AG04450 (cell line): ENCODE data around the gene CCNB3. TPM values are rescaled to one million over a fixed set of nuclear protein-coding genes. Genes with fewer than 3 reads are reported as not detected.

Source experiments
- CTCF ChIA-PET: fragments of 300-600, 350-600 bp; formaldehyde crosslinking; extraction: SDS; loops from one replicate; lab custom pipeline; 2022; ENCODE audit warnings: antibody characterized with exemption, inconsistent platforms; lab: Charles Lee
- POLR2A ChIA-PET: fragments of 350-600 bp; formaldehyde crosslinking; extraction: SDS; loops from one replicate; lab custom pipeline; 2021; ENCODE audit warnings: antibody characterized with exemption, inconsistent platforms; lab: Yijun Ruan, JAX
- DNase-seq: peaks from one replicate; pipeline ENCODE4 v3.0.0-alpha.2; 2011; ENCODE audit warnings: low read depth, low spot score
- H3K27ac ChIP-seq: one replicate; pipeline ENCODE4 v1.5.1; 2012; ENCODE audit warnings: low read depth, low read length, control low read depth
- H3K27me3 ChIP-seq: one replicate; pipeline ENCODE4 v1.6.0; 2012; ENCODE audit warnings: low read length; ENCODE audit not compliant: control insufficient read depth, insufficient read depth
- H3K4me3 ChIP-seq: 2 replicates; pipeline ENCODE4 v1.5.1; 2011; ENCODE audit warnings: mild to moderate bottlenecking, low read depth, low read length, control low read depth
- H3K9me3 ChIP-seq: 2 replicates; pipeline ENCODE4 v1.5.1; 2012; ENCODE audit warnings: low read length; ENCODE audit not compliant: control insufficient read depth, insufficient read depth
- CTCF ChIP-seq: IDR thresholded peaks from 2 replicates; pipeline ENCODE4 v1.5.1; 2011; ENCODE audit warnings: low read depth, low read length, control low read depth, inconsistent platforms
- polyA plus RNA-seq: library from polyadenylated mRNA; depleted of rRNA; stranded (reverse); fragments of >200 nt; gene quantifications from 2 replicates; pipeline ENCODE4 v1.2.3, GENCODE V29; 2011

The CCNB3 gene
- polyA plus RNA-seq, 1 experiment = 0.05 TPM

GRCh38 chrX:50183891-50184290 is 20.7 kb upstream of the CCNB3 start:
- CTCF ChIA-PET = interaction anchor here (1.2 kb wide), 1 partner anchor 268 kb away, joined by 3 read pairs; no protein-coding TSS in a partner anchor
- H3K4me3 ChIP-seq = no peak overlapping the region
- no peak for DNase-seq
- TF ChIP-seq CTCF = no peak
- no peak overlapping the region for H3K27ac ChIP-seq
- no peaks in the 10 kb centered on the region for H3K9me3 ChIP-seq
- no peaks in the 10 kb centered on the region for H3K27me3 ChIP-seq
- POLR2A ChIA-PET = no interaction called here

GRCh38 chrX:50188859-50189600 is 15.5 kb upstream of the CCNB3 start:
- Histone ChIP-seq H3K4me3 (no peak overlapping the region), H3K9me3 (no peaks in the 10 kb centered on the region), H3K27ac (no peak overlapping the region), H3K27me3 (no peaks in the 10 kb centered on the region)
- DNase-seq = no peak
- TF ChIP-seq CTCF = no peak
- POLR2A ChIA-PET = no interaction called here
- CTCF ChIA-PET = no interaction called here

- Histone ChIP-seq H3K27me3 (no peaks in the 10 kb centered on the region), H3K9me3 (no peaks in the 10 kb centered on the region), H3K4me3 (no peak overlapping the region), H3K27ac (no peak overlapping the region)
- DNase-seq = no peak
- POLR2A ChIA-PET = no interaction called here
- CTCF ChIA-PET = no interaction called here
- TF ChIP-seq CTCF = no peak
Observed at GRCh38 chrX:50198348-50198747, 6.2 kb upstream of the CCNB3 start.

GRCh38 chrX:50200907-50201306 is 3.7 kb upstream of the CCNB3 start, which contains the start of gene AKAP4:
Gene AKAP4, minus strand, starts transcription at chrX:50201007. Its CDS starts 118 bp downstream, at chrX:50200889.
- H3K9me3 ChIP-seq = no peaks in the 10 kb centered on the region
- ChIA-PET CTCF (no interaction called here), POLR2A (no interaction called here)
- no peak for DNase-seq
- no peak within 1 kb of the TSS for H3K4me3 ChIP-seq
- no peak within 1 kb of the TSS for H3K27ac ChIP-seq
- no peak for TF ChIP-seq CTCF
- no peaks in the 10 kb centered on the region for H3K27me3 ChIP-seq

- no peaks in the 10 kb centered on the region for H3K9me3 ChIP-seq
- ChIA-PET POLR2A (no interaction called here), CTCF (no interaction called here)
- no peak for DNase-seq
- H3K27me3 ChIP-seq = no peaks in the 10 kb centered on the region
- H3K27ac ChIP-seq = no peak overlapping the region
- H3K4me3 ChIP-seq = no peak overlapping the region
- TF ChIP-seq CTCF = no peak
Observed at GRCh38 chrX:50202539-50202938, 2.0 kb upstream of the CCNB3 start.
